GM21576 (cell line): Measurements from ENCODE around the gene MPDU1.
"Not testable (repeated sequence)": the region's sequence is repeated elsewhere in the genome, so short reads cannot be mapped to it uniquely, and the experiment has no call there.

Experiments
- ATAC-seq: cut with Tn5 transposase; IDR thresholded peaks from one replicate; pipeline ENCODE4 v1.9.1; 2021; ENCODE audit warnings: mild to moderate bottlenecking, moderate library complexity; ENCODE audit not compliant: unreplicated experiment

Gene MPDU1

DNA sequence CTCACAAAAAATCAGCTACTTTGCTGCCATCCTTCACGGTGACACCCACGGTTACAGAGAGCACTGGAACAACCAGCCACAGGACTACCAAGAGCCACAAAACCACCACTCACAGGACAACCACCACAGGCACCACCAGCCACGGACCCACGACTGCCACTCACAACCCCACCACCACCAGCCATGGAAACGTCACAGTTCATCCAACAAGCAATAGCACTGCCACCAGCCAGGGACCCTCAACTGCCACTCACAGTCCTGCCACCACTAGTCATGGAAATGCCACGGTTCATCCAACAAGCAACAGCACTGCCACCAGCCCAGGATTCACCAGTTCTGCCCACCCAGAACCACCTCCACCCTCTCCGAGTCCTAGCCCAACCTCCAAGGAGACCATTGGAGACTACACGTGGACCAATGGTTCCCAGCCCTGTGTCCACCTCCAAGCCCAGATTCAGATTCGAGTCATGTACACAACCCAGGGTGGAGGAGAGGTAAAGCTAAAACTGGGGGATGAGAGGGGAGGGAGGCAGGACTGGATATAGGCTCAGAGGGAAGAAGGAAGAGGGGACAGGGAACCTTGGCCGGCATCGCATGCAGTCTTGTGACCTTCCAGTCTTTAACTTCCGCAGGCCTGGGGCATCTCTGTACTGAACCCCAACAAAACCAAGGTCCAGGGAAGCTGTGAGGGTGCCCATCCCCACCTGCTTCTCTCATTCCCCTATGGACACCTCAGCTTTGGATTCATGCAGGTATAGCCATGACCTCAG is 3.6 kb upstream of the MPDU1 start:
- no peak for ATAC-seq

DNA sequence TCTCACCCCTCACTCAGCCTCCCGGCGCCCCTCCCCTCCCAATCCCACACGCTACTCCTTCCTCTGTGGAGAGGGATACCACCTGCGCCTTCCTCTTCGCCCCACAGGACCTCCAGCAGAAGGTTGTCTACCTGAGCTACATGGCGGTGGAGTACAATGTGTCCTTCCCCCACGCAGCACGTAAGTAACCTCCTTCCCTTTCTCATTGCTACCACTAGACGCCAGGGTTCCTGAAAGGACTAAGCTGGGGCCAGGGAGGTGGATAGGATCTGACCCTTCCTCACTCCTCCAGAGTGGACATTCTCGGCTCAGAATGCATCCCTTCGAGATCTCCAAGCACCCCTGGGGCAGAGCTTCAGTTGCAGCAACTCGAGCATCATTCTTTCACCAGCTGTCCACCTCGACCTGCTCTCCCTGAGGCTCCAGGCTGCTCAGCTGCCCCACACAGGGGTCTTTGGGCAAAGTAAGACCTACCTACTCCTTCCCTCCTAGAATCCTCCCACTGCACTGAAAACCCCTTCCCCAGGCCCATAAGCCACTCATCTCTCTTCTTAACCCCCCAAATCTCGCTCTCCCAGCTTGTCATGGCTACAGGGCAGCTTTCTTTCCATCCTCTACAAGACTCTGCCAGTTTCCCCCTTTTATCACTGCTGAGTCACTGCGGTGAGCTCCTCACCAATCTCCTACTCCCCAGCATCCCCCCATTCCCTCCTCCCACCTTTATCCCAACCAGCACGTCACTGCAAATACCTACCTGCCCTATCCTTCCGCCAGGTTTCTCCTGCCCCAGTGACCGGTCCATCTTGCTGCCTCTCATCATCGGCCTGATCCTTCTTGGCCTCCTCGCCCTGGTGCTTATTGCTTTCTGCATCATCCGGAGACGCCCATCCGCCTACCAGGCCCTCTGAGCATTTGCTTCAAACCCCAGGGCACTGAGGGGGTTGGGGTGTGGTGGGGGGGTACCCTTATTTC is 2.8 kb upstream of the MPDU1 start:
- ATAC-seq = no peak

DNA sequence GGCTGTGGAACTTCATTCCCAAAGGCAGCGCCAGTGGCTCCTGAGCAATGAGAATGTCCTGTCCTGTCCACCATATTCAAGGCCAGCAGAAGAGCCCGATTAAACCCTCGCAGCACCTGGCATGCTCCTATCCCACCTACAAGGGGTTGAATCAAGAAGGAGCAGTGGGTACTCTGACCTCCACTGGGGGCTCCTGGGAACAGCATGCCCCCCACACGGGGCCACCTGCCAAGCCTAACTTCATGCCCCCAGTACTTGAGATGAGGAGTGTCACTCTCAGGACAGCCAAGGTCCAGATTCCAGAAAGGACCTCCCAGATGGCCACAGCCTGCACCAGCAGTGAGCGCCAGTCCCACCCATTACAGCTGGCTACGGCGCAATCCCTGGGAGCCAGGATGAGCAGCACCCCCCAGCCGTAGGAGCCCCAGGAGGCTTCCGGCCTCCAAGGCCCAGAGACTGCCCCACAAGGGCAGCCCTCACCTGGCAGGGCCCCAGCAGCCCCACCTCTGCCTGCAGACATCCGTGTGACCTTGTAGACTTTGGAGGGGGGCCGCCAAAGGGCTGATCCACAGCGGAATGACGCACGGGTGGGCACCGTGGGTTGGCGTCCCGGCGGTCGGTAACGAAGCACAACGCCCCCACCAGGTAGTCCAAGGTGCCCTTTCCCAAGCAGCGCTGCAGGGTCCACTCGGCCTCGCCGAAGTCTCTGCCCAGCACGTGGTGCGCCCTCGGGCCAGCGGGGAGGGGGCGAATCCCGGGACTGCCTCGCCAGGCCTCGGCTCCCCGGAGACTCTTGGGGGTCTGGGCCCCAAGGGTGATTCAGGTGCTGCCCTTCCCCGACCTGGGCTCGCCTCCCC is 1.0 kb upstream of the MPDU1 start:
- ATAC-seq = no peak

DNA sequence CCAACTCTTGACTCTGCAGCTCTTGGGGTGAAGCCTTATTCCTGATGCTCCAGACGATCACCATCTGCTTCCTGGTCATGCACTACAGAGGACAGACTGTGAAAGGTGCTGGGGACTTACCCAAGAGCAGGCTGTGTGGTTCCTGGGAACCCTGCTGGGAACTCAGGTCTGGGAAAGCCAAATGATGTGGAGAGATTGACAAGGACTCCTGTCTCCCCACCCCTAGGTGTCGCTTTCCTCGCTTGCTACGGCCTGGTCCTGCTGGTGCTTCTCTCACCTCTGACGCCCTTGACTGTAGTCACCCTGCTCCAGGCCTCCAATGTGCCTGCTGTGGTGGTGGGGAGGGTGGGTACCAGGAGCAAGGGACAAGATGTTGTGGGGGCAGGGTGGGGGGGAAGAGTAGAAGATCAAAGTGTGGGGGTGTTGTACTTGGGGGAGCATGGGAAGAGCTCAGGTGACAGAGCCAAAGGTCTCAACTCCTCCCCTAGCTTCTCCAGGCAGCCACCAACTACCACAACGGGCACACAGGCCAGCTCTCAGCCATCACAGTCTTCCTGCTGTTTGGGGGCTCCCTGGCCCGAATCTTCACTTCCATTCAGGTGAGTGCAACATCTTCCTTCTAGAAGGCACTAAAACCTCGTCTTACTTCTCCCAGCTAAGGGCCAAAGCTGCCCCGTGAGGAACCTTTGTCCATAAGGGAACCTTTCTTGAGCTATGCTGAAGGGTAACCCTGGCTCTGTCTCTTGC is 3.2 kb downstream of the MPDU1 start:
- ATAC-seq = no peak

DNA sequence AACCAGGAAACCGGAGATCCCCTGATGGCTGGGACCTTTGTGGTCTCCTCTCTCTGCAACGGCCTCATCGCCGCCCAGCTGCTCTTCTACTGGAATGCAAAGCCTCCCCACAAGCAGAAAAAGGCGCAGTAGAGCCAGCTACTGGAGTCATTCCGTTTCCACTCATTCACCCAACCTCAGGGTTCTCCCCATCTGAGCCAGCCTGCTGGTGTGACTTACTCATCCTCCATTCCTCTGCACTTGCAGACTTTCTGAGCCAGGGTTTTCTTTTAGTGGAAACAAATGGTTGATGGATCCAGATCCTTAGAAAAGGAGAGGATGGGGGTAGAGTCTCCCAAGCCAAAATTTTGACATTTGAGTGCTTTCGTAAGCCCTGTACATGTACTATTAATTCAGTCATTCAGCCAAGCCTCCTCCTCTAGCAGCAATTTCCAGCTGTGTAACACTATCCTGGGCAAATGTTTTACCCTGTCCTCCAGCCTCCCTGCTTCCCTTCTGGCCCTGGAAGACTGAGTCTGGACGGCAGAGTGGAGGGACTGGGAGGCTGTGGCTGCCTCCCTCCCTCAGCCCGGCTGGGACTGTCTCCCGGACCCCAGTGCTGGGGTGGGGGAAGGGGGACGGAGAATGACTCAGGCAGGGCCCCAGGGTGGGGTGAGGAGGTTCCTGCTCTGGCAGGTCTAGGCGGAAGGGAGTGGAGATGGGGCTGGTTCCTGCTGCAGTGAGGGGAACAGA is 3.9 kb downstream of the MPDU1 start:
- no peak for ATAC-seq

DNA sequence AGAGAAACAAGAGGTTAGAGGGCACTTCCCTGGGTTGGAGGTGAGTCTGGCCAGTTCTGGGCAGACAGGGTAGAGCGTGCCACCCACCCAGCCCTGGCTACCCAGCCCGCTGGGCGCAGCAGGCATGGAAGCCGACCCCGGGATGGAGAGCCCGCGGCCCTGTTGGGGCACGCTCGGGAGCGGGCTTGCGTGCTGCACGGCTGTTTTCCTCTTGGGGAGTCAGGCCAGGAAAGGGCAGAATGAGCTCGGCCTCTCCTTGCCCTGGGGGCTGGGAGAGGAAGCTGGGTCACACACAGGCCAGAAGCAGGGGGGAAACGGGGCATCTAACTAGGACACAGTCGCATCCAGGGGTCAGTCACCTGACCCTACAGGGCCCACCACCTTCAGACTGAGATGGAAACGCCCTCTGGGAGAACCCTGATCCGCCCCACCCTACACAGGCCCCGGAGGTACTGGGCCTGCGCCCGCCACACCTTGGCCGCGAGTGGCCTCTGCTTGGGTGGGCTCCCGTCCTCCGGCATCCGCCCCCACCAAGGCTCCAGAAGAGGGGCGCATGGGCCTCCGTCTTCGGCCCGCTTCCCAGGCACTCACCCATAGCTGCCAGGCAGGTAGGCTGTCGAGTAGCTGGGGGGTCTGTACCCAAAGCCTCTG is 5.0 kb downstream of the MPDU1 start:
- no peak for ATAC-seq

DNA sequence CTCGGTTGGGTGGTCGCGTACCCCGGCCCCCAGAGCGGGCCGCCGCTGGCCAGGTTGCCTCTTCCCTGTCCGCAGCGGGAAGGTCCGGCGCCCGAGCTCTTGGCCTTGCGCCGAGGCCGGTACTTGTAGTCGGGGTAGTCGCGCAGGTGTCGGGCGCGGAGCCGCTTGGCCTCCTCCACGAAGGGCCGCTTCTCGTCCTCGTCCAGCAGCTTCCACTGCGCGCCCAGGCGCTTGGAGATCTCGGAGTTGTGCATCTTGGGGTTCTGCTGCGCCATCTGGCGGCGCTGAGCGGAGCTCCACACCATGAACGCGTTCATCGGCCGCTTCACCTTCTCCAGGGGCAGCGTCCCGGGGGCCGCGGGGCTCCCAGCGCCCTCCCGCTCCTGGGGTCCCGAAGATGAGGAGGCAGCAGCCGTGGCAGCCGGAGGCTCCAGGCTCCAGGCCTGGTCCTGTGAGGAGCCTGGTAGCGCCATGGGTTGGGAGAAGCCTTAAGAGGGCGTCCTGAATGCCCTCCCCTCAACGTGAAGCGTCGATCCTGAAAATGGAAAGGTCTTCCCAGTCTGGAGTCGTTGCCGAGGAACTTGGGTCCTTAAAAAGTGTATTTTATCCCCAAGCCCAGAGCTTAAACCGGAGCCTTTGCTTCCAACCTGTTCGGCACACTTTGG is 5.7 kb downstream of the MPDU1 start:
- ATAC-seq = no peak

DNA sequence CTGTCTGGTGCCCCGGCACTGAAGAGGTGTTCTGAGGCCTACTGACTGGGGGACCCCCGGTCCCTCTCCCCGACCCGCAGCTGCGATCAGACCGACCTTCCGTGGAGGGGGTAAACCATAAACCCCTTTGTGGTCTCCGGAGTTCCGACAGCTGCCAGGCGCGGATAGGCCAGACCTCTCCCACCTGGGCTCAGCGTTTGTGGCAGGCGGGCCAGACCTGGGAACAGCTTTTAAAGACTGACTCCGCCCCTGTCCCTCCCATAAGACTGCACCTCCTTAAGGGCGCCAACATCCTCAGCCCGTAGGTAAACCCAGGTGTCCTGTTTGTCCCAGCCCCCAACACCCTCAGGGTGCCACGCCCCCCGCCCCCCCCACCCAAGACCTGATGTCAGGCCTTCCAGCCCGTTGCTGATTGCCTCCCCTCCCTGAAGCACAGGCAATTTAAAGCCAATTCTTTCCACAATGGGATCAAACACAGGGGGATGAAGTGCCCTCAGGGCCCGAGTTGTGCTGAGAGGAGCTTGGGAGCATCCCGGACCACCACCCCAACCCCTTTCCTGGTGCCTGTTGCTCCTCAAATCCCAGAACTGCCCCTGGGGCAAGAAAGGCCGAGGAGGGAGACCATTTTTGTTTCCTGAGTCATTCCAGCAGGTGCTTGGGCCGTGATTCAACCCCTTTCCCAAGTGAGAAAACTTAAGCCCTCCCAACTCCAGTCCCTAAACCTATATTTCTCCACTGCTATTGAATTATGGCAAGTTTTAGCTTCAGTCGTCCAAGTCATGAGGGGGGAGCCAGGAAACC is 6.4 kb downstream of the MPDU1 start, which contains the start of gene SOX15:
Gene SOX15, minus strand, starts transcription at position 204 of the 801 bp plus-strand sequence. CDS start 418 bp downstream, outside the sequence.
- ATAC-seq = no peak

DNA sequence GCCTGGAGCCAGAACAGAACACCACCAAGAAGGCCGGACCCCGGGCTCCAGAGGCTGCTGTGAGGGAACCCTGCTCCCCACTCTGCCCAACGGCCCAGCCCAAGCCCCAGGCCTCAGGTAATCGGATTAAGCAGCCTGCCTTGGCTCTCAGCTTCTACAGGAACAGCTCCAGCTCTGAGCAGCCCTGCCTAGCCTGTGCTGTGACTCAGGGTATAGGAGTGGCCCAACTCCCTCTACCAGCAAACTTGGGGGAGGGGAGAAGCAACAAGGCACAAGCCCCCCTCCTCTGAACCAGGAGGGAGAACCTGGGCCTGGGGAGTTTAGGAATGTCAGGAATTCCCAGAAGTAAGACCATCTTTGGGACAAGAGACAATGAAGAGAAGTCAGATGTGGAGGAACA is 7.1 kb downstream of the MPDU1 start:
- ATAC-seq = no peak

DNA sequence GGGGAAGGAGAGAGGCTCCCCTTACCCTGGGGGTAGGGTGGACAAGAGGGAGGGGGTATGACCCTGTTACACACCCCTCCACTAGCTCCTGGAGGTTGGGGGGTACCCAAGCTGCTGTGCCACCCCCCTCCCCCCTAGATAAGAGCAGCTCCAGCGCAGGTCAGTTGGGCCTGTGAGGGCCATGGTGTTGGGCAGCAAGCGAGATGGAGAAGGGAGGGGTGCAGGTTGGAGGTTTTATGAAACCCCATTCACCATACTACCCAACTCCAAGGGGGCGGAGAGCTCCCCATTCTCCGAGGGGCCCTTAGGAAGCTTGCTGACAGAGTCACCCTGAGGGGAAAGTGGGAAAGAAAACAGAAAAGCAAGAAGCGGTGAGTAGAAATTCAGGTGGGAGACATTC is 7.9 kb downstream of the MPDU1 start:
- ATAC-seq = no peak

DNA sequence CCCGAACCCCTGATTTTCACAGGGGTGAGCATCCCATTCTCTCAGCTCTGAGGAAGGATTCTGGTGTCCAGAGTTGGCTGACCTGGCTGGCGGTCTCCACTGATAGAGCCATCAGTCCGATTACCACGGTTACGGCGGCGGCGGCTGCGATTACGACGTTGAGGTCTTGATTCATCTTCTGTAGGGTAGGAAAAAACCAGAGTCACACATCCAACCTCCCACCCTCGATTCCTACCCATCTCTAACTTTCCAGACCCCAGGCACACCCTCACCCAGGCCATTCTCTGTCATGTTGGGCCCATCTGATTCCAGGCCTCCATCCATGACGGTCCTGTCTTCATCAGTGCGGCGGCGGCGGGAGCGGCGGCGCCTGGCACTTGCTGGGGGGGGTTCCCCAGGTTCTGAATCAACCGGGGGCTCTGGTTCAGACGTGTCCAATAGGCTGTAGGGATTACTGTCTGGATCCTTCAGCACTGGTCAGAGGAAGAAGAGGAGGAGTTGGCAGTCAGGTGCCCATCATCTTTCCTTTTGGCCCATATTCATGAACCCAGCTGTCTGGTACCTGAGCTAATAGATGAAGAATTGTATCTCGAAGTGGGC is 8.9 kb downstream of the MPDU1 start:
- no peak for ATAC-seq

DNA sequence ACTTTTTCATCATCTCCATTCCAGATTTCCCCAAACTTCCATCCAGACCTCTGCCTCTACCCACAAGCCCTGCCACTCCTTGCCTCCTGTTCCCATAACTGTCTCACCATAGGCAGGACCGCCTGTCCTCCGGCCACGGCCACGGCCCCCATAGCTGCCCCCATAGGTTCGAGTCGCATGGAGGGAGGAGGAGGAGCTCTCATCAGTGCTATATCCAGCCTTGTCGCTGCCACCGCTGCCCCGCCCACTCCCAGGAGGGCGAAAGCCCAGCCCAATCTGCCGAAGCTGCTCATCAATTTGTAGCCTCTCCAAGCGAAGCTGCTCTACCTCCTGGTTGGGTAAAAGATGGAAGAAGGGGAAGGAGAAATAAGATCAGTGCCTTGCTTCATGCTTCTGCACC is 9.6 kb downstream of the MPDU1 start:
- ATAC-seq = no peak

DNA sequence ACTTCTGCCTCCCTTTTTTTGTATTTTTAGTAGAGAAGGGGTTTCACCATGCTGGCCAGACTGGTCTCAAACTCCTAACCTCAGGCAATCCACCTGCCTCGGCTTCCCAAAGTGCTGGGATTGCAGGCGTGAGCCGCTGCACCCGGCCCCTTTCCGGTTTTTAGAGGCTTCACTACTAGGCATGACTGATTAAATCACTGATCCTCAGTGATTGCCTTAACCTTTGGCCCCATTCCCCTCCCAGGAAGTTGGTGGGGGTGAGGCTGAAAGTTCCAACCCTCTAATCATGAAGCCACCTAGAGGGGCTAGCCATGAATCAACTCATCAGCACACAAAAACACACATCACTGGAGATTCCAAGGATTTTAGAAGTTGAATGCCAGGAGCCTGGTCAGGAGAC is 13.9 kb downstream of the MPDU1 start:
- not testable (repeated sequence) for ATAC-seq

DNA sequence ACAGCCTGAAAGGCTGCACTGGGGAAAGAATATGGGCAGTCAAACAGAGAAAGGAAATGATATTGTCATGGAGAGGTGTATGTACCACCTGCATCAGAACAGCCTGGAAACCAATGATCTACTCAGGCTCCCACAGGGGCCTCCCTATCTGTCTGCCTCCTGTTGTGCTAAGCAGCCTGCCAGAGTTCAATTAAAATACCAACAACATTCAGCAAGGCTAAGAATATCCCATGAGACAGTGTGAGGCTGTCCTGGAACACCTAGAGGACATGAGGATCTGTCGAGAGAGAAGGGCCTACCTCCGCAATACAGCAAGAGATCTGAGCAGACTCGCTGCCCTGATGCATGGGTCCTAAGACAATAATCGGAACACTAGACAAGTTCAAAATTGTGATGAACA is 22.6 kb downstream of the MPDU1 start:
- no peak for ATAC-seq

DNA sequence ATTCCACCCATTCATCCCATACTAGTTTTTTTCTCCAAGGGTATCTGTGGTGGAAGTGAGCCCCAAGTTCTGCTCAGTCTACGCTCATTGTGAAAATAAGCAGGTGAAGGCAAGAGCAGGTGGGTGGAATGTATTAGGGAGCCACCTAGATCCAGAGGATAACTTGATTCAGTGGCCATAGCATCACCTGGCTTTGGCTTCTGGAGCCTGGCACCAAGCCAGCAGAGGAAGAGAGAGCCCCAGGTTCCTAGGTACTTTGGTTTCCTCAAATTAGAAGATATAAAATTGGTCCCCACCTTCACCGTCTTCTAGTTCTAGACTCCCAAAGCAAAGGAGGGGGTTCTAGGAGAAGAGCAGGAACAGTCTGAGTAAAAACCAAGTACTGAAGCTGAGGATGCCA is 27.0 kb downstream of the MPDU1 start:
- ATAC-seq = no peak

DNA sequence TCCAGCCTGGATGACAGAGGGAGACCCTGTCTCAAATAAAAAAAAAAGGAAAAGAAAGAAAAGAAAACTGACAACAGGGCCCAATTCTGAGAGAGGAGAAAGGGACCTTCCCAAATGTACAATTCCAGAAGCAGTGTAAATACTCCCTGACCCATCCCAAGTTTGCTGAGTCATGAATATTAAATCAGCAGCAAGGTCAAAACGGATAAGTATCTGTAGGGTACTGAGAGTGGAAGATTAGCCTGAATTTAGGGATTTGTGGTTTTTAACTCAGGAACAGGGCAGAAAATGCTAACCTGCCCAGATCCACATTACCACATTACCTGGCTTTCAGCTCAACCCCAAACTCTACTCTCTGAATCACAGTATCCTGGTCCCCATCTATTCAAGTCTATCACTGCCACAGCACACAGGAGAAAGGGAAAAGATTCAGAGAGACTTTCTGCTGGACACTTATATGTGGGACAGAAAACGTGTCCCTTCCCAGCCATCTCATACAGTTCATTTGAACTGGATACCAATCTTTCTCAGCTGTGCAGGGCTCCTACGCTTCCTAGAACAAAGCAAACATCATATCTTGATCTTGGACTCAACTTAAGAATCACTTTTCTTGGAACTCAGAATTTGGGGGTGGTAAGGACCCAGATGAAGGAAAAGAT is 28.1 kb downstream of the MPDU1 start:
- no peak for ATAC-seq

DNA sequence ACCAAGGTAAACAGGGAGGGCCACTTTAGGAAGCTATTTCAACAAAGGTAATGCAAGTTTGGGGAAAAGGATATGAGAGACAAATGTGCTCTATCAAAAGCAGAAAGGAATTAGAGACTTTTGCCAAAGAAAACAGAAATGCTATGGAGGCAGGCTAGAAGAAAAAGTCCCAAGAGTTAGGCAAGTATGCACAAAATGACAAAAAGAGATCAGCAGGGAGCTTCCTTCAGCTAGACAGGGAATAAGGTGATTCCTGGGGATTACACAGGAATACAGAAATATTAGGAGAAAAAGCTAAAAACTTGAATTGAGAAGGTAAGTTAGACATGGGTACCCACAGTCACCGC is 28.6 kb downstream of the MPDU1 start:
- no peak for ATAC-seq
